Hippocampal formation (tissue), 2 donors: Measurements from ENCODE around the gene PSMB3.

Experiments
- DNase-seq, 2 donors: peaks; one replicate each; lab custom pipeline; 2025; lab: John Stamatoyannopoulos, UW

PSMB3 gene

GRCh38 chr17:38752308-38753070 lies at the start of gene PSMB3:
Gene PSMB3 (plus strand): TSS chr17:38752741. CDS start chr17:38752827, 86 bp downstream.
- DNase-seq: peak; percentile 98 to 100

GRCh38 chr17:38702916-38703741 lies 49.4 kb upstream of the PSMB3 start:
- DNase-seq: no peak

- no peak for DNase-seq
Measured at GRCh38 chr17:38703742-38704605, 48.6 kb upstream of the PSMB3 start.

GRCh38 chr17:38704606-38705522 lies 47.7 kb upstream of the PSMB3 start, which contains the start of gene MLLT6:
Gene MLLT6 (plus strand): TSS chr17:38705273. CDS start chr17:38705633, 360 bp downstream.
- peak; percentile 75 to 79 for DNase-seq

- no peak for DNase-seq
Measured at GRCh38 chr17:38705523-38705802, 47.1 kb upstream of the PSMB3 start.

- DNase-seq: peak in 1 of 2 donors; percentile 37
Measured at GRCh38 chr17:38705803-38706504, 46.6 kb upstream of the PSMB3 start.

GRCh38 chr17:38706505-38707216 lies 45.9 kb upstream of the PSMB3 start:
- no peak for DNase-seq

GRCh38 chr17:38707678-38708351 lies 44.7 kb upstream of the PSMB3 start:
- DNase-seq: no peak

- DNase-seq: no peak
Measured at GRCh38 chr17:38709104-38709820, 43.3 kb upstream of the PSMB3 start.

- no peak for DNase-seq
Measured at GRCh38 chr17:38709864-38710603, 42.5 kb upstream of the PSMB3 start.

- no peak for DNase-seq
Measured at GRCh38 chr17:38710604-38710962, 42.0 kb upstream of the PSMB3 start.

- DNase-seq: no peak
Measured at GRCh38 chr17:38710985-38711384, 41.6 kb upstream of the PSMB3 start.

GRCh38 chr17:38711792-38712571 lies 40.6 kb upstream of the PSMB3 start:
- DNase-seq: no peak

- DNase-seq: no peak
Measured at GRCh38 chr17:38712593-38712992, 39.9 kb upstream of the PSMB3 start.

GRCh38 chr17:38713456-38714075 lies 39.0 kb upstream of the PSMB3 start:
- DNase-seq: no peak

- no peak for DNase-seq
Measured at GRCh38 chr17:38715216-38715943, 37.2 kb upstream of the PSMB3 start.
